Brain microvascular endothelial cell (primary cell): ENCODE measurements around the gene TCERG1L.

Experiments used
- DNase-seq: peaks from one replicate; pipeline ENCODE4 v3.0.0-alpha.2; 2020
- H3K27ac ChIP-seq: fragments of 250-450 bp; sonication (Bioruptor Pico); 2 replicates; pipeline ENCODE4 v1.5.1; 2020; ENCODE audit warnings: mild to moderate bottlenecking, moderate library complexity
- H3K27me3 ChIP-seq: fragments of 250-450 bp; sonication (Bioruptor Pico); replicated peaks from 2 replicates; pipeline ENCODE4 v1.5.1; 2020; ENCODE audit warnings: mild to moderate bottlenecking
- H3K36me3 ChIP-seq: fragments of 250-450 bp; sonication (Bioruptor Pico); replicated peaks from 2 replicates; pipeline ENCODE4 v1.5.1; 2020; ENCODE audit warnings: mild to moderate bottlenecking
- H3K4me3 ChIP-seq: 2 replicates; pipeline ENCODE4 v1.5.1; 2011; ENCODE audit warnings: low read depth, mild to moderate bottlenecking, control low read depth, low read length, moderate library complexity
- in situ Hi-C: cut with HindIII; loops from 2 replicates; pipeline ENCODE4 v1.10.0; 2017; ENCODE audit warnings: low sequenced_read_pairs, low pct_ligation_motif_present
- TF ChIP-seq, protein P1 (sequence below): IDR thresholded peaks from 2 replicates; pipeline ENCODE4 v1.5.1; 2011; ENCODE audit warnings: low read depth, mild to moderate bottlenecking, moderate library complexity, low read length, control low read depth, inconsistent platforms; ENCODE audit errors: missing control alignments

The TCERG1L gene

GRCh38 chr10:131111007-131111406 is 200.5 kb downstream of the TCERG1L start:
- in situ Hi-C loops: no loop called here
- DNase-seq: no peak
- Histone ChIP-seq H3K36me3 (no peaks in the 10 kb centered on the region), H3K27me3 (no peaks in the 10 kb centered on the region), H3K4me3 (no peak overlapping the region), H3K27ac (no peak overlapping the region)
- TF ChIP-seq, protein P1, sequence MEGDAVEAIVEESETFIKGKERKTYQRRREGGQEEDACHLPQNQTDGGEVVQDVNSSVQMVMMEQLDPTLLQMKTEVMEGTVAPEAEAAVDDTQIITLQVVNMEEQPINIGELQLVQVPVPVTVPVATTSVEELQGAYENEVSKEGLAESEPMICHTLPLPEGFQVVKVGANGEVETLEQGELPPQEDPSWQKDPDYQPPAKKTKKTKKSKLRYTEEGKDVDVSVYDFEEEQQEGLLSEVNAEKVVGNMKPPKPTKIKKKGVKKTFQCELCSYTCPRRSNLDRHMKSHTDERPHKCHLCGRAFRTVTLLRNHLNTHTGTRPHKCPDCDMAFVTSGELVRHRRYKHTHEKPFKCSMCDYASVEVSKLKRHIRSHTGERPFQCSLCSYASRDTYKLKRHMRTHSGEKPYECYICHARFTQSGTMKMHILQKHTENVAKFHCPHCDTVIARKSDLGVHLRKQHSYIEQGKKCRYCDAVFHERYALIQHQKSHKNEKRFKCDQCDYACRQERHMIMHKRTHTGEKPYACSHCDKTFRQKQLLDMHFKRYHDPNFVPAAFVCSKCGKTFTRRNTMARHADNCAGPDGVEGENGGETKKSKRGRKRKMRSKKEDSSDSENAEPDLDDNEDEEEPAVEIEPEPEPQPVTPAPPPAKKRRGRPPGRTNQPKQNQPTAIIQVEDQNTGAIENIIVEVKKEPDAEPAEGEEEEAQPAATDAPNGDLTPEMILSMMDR: no peak

GRCh38 chr10:131110241-131110783 is 201.2 kb downstream of the TCERG1L start:
- H3K4me3 ChIP-seq: no peak overlapping the region
- no peaks in the 10 kb centered on the region for H3K36me3 ChIP-seq
- no peak overlapping the region for H3K27ac ChIP-seq
- H3K27me3 ChIP-seq: no peaks in the 10 kb centered on the region
- DNase-seq: no peak
- in situ Hi-C loops: no loop called here
- TF ChIP-seq, protein P1: no peak

DNA sequence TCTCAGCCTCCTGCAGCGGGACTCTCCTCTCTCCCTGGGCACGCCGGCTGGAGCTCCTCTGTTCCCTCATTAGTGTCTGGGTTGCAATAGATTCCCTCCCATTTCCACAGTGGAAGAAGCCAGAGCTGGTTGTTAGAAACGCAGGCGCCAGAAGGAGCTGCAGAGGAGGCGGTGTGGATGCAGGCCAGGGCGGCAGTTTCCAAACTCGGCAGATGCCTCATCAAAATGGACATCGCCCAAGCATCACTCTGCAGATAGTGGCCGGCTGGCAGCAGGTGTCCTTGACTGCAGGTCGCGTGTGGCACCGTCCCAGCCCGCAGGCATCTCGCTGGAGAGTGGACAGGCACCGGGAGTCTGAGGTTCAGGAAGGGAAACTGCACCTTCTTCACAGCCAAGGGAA is 201.8 kb downstream of the TCERG1L start:
- TF ChIP-seq, protein P1: no peak
- H3K4me3 ChIP-seq: no peak overlapping the region
- no peak for DNase-seq
- H3K36me3 ChIP-seq: no peaks in the 10 kb centered on the region
- no peak overlapping the region for H3K27ac ChIP-seq
- H3K27me3 ChIP-seq: no peaks in the 10 kb centered on the region
- in situ Hi-C loops: no loop called here

DNA sequence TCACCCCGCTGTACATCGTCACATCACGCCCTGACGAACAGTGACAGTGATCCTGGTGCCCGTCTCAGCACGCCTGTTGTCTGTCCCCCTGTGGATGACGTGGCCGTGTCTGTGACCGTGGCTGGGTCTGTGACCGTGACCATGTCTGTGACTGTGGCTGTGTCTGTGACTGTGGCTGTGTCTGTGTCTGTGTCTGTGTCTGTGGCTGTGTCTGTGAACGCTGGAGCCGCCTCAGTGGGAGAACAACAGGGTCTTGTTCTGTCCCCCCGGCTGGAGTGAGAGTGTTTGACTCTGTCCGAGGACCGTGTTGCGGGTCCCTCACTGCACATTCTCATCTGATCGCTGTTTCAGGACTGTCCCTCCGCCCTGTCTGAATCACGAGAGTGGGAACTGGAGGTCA is 202.2 kb downstream of the TCERG1L start:
- no peaks in the 10 kb centered on the region for H3K36me3 ChIP-seq
- H3K4me3 ChIP-seq: no peak overlapping the region
- in situ Hi-C loops: no loop called here
- TF ChIP-seq, protein P1: no peak
- H3K27me3 ChIP-seq: no peaks in the 10 kb centered on the region
- no peak for DNase-seq
- no peak overlapping the region for H3K27ac ChIP-seq

DNA sequence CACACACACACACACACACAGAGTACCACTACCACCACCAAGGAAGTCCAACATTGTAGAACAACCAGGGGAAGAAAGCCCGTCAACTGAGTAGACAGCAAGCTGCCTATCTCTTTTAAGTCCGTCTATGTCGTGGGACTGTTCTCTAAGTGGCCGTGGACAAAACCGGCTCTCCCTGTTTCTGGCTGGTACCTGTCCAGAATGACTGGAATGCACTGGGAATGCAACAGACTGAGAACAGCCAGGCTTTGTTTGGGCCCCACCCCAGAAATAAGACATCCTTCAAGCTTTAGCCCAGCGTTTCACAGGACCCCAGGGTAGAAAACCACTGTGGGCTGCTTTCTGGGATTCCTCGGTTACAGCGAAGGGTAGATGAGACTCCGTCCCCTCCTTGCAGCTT is 203.6 kb downstream of the TCERG1L start:
- Histone ChIP-seq H3K4me3 (no peak overlapping the region), H3K27me3 (no peaks in the 10 kb centered on the region), H3K36me3 (no peaks in the 10 kb centered on the region), H3K27ac (no peak overlapping the region)
- TF ChIP-seq, protein P1: no peak
- DNase-seq: no peak
- in situ Hi-C loops: no loop called here

DNA sequence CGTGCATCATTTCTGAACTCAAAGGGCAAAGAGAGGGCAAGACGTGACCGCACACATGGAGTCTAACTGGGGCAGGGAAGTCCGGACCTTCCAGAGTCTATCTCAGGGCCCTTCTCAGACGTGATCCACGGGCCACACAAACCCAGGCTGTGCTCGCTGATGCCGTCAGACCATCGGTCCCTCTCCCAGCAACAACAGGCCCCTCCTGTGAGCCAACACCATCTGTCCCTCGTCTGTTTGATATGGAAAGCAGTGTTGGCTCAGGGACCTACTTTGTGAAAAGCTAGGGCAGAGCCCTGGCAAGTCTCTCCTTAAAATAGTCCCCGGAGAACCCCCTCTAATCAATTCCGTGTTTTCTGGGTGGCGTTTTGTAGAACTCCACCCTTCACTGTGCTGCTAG is 208.8 kb downstream of the TCERG1L start:
- TF ChIP-seq, protein P1: no peak
- Histone ChIP-seq H3K4me3 (no peak overlapping the region), H3K36me3 (no peaks in the 10 kb centered on the region), H3K27ac (no peak overlapping the region), H3K27me3 (no peaks in the 10 kb centered on the region)
- in situ Hi-C loops: no loop called here
- DNase-seq: no peak
